HG03108 (cell line): Measurements from ENCODE around the gene RASAL2.
"Not testable (repeated sequence)": the region's sequence is repeated elsewhere in the genome, so short reads cannot be mapped to it uniquely, and the experiment has no call there.

Experiments used
- ATAC-seq: cut with Tn5 transposase; IDR thresholded peaks from one replicate; pipeline ENCODE4 v1.9.1; 2021; ENCODE audit warnings: moderate library complexity; ENCODE audit not compliant: unreplicated experiment

Gene RASAL2

GRCh38 chr1:178273707-178274410, 180.0 kb downstream of the RASAL2 start:
- no peak for ATAC-seq

GRCh38 chr1:178275049-178275448, 181.1 kb downstream of the RASAL2 start:
- no peak for ATAC-seq

- ATAC-seq: no peak
These were observed 181.6 kb downstream of the RASAL2 start for GRCh38 chr1:178275553-178275952.

GRCh38 chr1:178277793-178278530, 184.1 kb downstream of the RASAL2 start:
- no peak for ATAC-seq

GRCh38 chr1:178278916-178279686, 185.2 kb downstream of the RASAL2 start:
- ATAC-seq: no peak

GRCh38 chr1:178282949-178283367, 189.1 kb downstream of the RASAL2 start:
- no peak for ATAC-seq

GRCh38 chr1:178283409-178283808, 189.5 kb downstream of the RASAL2 start:
- no peak for ATAC-seq

GRCh38 chr1:178284058-178284457, 190.2 kb downstream of the RASAL2 start:
- ATAC-seq: no peak

- ATAC-seq: no peak
These were observed 197.3 kb downstream of the RASAL2 start for GRCh38 chr1:178291166-178291565.

GRCh38 chr1:178294654-178295053, 200.8 kb downstream of the RASAL2 start:
- no peak for ATAC-seq

- no peak for ATAC-seq
These were observed 206.4 kb downstream of the RASAL2 start for GRCh38 chr1:178300352-178300699.

GRCh38 chr1:178301141-178301540, 207.2 kb downstream of the RASAL2 start:
- no peak for ATAC-seq

GRCh38 chr1:178307264-178307663, 213.4 kb downstream of the RASAL2 start:
- no peak for ATAC-seq

GRCh38 chr1:178308438-178308837, 214.5 kb downstream of the RASAL2 start:
- ATAC-seq: no peak

GRCh38 chr1:178310685-178311105, 216.8 kb downstream of the RASAL2 start:
- ATAC-seq: peak; percentile 70

- no peak for ATAC-seq
These were observed 217.3 kb downstream of the RASAL2 start for GRCh38 chr1:178311164-178311563.

GRCh38 chr1:178320280-178320982, 226.5 kb downstream of the RASAL2 start:
- not testable (repeated sequence) for ATAC-seq

GRCh38 chr1:178323067-178323466, 229.2 kb downstream of the RASAL2 start:
- no peak for ATAC-seq

- ATAC-seq: no peak
These were observed 230.1 kb downstream of the RASAL2 start for GRCh38 chr1:178324003-178324402.

GRCh38 chr1:178328728-178329127, 234.8 kb downstream of the RASAL2 start:
- ATAC-seq: no peak

- no peak for ATAC-seq
These were observed 236.2 kb downstream of the RASAL2 start for GRCh38 chr1:178330153-178330552.
